Mesenchymal stem cell (in vitro differentiated cells and primary cell): ENCODE results near the gene CPXM2.

Source experiments
- DNase-seq: peaks from one replicate; pipeline ENCODE4 v3.0.0-alpha.2; 2013
- H2AFZ ChIP-seq: one replicate; pipeline ENCODE4 v1.6.1; 2013; ENCODE audit warnings: low read depth, mild to moderate bottlenecking, control low read depth, inconsistent platforms, low read length, moderate library complexity
- H2AK5ac ChIP-seq: 2 replicates; pipeline ENCODE4 v1.6.1; 2013; ENCODE audit warnings: low read length, moderate library complexity, mild to moderate bottlenecking, inconsistent platforms; ENCODE audit not compliant: severe bottlenecking
- H2BK120ac ChIP-seq: one replicate; pipeline ENCODE4 v1.6.1; 2013; ENCODE audit warnings: low read depth, mild to moderate bottlenecking, inconsistent platforms, low read length, moderate library complexity
- H2BK12ac ChIP-seq, 2 experiments: one replicate each; pipeline ENCODE4 v1.6.1; 2013; ENCODE audit warnings: inconsistent platforms in 2 of 2, low read length in 2 of 2, mild to moderate bottlenecking in 2 of 2, moderate library complexity in 2 of 2, control low read depth in 1 of 2
- H2BK15ac ChIP-seq: one replicate; pipeline ENCODE4 v1.6.1; 2013; ENCODE audit warnings: mild to moderate bottlenecking, low read depth, inconsistent platforms; ENCODE audit not compliant: poor library complexity, severe bottlenecking
- H2BK5ac ChIP-seq: 2 replicates; pipeline ENCODE4 v1.6.1; 2013; ENCODE audit warnings: low read depth, mild to moderate bottlenecking, low read length, control low read depth, inconsistent platforms; ENCODE audit not compliant: poor library complexity, severe bottlenecking
- H3K14ac ChIP-seq, 2 experiments: one replicate each; pipeline ENCODE4 v1.6.1; 2013; ENCODE audit warnings: inconsistent platforms in 2 of 2, low read length in 2 of 2, control low read depth in 1 of 2, mild to moderate bottlenecking in 1 of 2, moderate library complexity in 1 of 2
- H3K18ac ChIP-seq, 2 experiments: one replicate each; pipeline ENCODE4 v1.6.1; 2013; ENCODE audit warnings: inconsistent platforms in 2 of 2, low read length in 2 of 2, control low read depth in 1 of 2, low read depth in 1 of 2, mild to moderate bottlenecking in 1 of 2
- H3K23ac ChIP-seq, 2 experiments: one replicate each; pipeline ENCODE4 v1.6.1; 2013; ENCODE audit warnings: inconsistent platforms in 2 of 2, low read length in 2 of 2, mild to moderate bottlenecking in 2 of 2, moderate library complexity in 2 of 2, control low read depth in 1 of 2
- H3K27ac ChIP-seq: 2 replicates; pipeline ENCODE4 v1.5.1; 2013; ENCODE audit warnings: mild to moderate bottlenecking, moderate library complexity, low read length, control low read depth, inconsistent platforms; ENCODE audit not compliant: poor library complexity, severe bottlenecking
- H3K27me3 ChIP-seq, 2 experiments: 2 replicates each; pipeline versions ENCODE4 v1.6.1 to v1.7.0; 2013; ENCODE audit warnings: low read length in 2 of 2, mild to moderate bottlenecking in 2 of 2, moderate library complexity in 2 of 2, control low read depth in 1 of 2, inconsistent platforms in 1 of 2; ENCODE audit not compliant: control insufficient read depth in 1 of 2, insufficient read depth in 1 of 2
- H3K36me3 ChIP-seq, 2 experiments: 2 replicates each; pipeline versions ENCODE4 v1.6.1 to v1.7.0; 2013; ENCODE audit warnings: low read length in 2 of 2, control low read depth in 1 of 2, inconsistent platforms in 1 of 2, low read depth in 1 of 2, mild to moderate bottlenecking in 1 of 2; ENCODE audit not compliant: insufficient read depth in 2 of 2, control insufficient read depth in 1 of 2
- H3K4ac ChIP-seq, 2 experiments: one replicate each; pipeline ENCODE4 v1.6.1; 2013; ENCODE audit warnings: inconsistent platforms in 2 of 2, low read length in 2 of 2, mild to moderate bottlenecking in 2 of 2, moderate library complexity in 2 of 2, control low read depth in 1 of 2, low read depth in 1 of 2
- H3K4me1 ChIP-seq: 2 replicates; pipeline ENCODE4 v1.6.1; 2013; ENCODE audit warnings: low read depth, low read length, control low read depth; ENCODE audit not compliant: control insufficient read depth, insufficient read depth
- H3K4me2 ChIP-seq: 2 replicates; pipeline ENCODE4 v1.6.1; 2013; ENCODE audit warnings: low read length, mild to moderate bottlenecking, inconsistent platforms; ENCODE audit not compliant: poor library complexity, severe bottlenecking
- H3K4me3 ChIP-seq, 2 experiments: 2 replicates each; pipeline versions ENCODE4 v1.5.1 to v1.7.0; 2013; ENCODE audit warnings: low read length in 2 of 2, mild to moderate bottlenecking in 2 of 2, control low read depth in 1 of 2, low read depth in 1 of 2; ENCODE audit not compliant: insufficient read depth in 1 of 2
- H3K79me1 ChIP-seq: replicated peaks from 2 replicates; pipeline ENCODE4 v1.6.1; 2013; ENCODE audit warnings: mild to moderate bottlenecking, control low read depth, low read length, inconsistent platforms; ENCODE audit not compliant: poor library complexity, severe bottlenecking
- H3K9ac ChIP-seq: 2 replicates; pipeline ENCODE4 v1.7.0; 2013; ENCODE audit warnings: mild to moderate bottlenecking, low read length, moderate library complexity
- H3K9me3 ChIP-seq: 2 replicates; pipeline ENCODE4 v1.7.0; 2013; ENCODE audit warnings: mild to moderate bottlenecking, low read length; ENCODE audit not compliant: control insufficient read depth
- H4K8ac ChIP-seq: one replicate; pipeline ENCODE4 v1.6.1; 2013; ENCODE audit warnings: inconsistent platforms, mild to moderate bottlenecking, low read length, moderate library complexity
- H4K91ac ChIP-seq: one replicate; pipeline ENCODE4 v1.6.1; 2013; ENCODE audit warnings: mild to moderate bottlenecking, low read length, inconsistent platforms
- WGBS: methylation state at CpG from one replicate; pipeline ENCODE4 v1.1.7; 2013; ENCODE audit warnings: mixed read lengths; 5-methylcytosine and 5-hydroxymethylcytosine counted together

Gene CPXM2

GRCh38 chr10:123761038-123761428 is 130.6 kb downstream of the CPXM2 start:
- Histone ChIP-seq H2BK15ac (no peak overlapping the region), H2BK12ac (no peak overlapping the region), H3K27ac (no peak overlapping the region), H3K23ac (no peak overlapping the region), H3K4ac (no peak overlapping the region), H3K36me3 (peaks cover 0 to 24% of the 10 kb centered on the region in 2 experiments), H3K27me3 (no peaks in the 10 kb centered on the region), H4K8ac (no peak overlapping the region), H3K4me3 (no peak overlapping the region), H3K79me1 (no peaks in the 10 kb centered on the region), H2BK120ac (no peak overlapping the region), H2AK5ac (no peak overlapping the region), H3K14ac (no peak overlapping the region), H2BK5ac (no peak overlapping the region), H3K9me3 (no peaks in the 10 kb centered on the region), H3K4me1 (no peaks in the 10 kb centered on the region), H4K91ac (no peak overlapping the region), H2AFZ (no peak overlapping the region), H3K4me2 (no peak overlapping the region), H3K18ac (no peak overlapping the region), H3K9ac (no peak overlapping the region)
- 89% methylated on average over 10 of the region's 10 CpGs for WGBS
- DNase-seq: no peak

GRCh38 chr10:123760356-123761037 is 131.1 kb downstream of the CPXM2 start:
- no peak overlapping the region for H3K27ac ChIP-seq
- H3K9me3 ChIP-seq: no peaks in the 10 kb centered on the region
- no peak overlapping the region for H3K4me2 ChIP-seq
- H2AK5ac ChIP-seq: no peak overlapping the region
- H3K18ac ChIP-seq: no peak overlapping the region
- no peak overlapping the region for H3K4ac ChIP-seq
- peaks cover 0 to 24% of the 10 kb centered on the region in 2 experiments for H3K36me3 ChIP-seq
- 67% methylated on average over 7 of the region's 10 CpGs for whole genome bisulfite sequencing
- no peak overlapping the region for H2BK5ac ChIP-seq
- H3K79me1 ChIP-seq: no peaks in the 10 kb centered on the region
- no peak overlapping the region for H2BK120ac ChIP-seq
- DNase-seq: no peak
- H3K4me3 ChIP-seq: no peak overlapping the region
- H3K27me3 ChIP-seq: no peaks in the 10 kb centered on the region
- H2AFZ ChIP-seq: no peak overlapping the region
- H3K23ac ChIP-seq: no peak overlapping the region
- H3K14ac ChIP-seq: no peak overlapping the region
- no peak overlapping the region for H3K9ac ChIP-seq
- no peak overlapping the region for H4K91ac ChIP-seq
- H3K4me1 ChIP-seq: no peaks in the 10 kb centered on the region
- H2BK15ac ChIP-seq: no peak overlapping the region
- H4K8ac ChIP-seq: no peak overlapping the region
- no peak overlapping the region for H2BK12ac ChIP-seq

GRCh38 chr10:123759501-123760031 is 132.0 kb downstream of the CPXM2 start:
- Histone ChIP-seq H2BK5ac (no peak overlapping the region), H3K4me1 (no peaks in the 10 kb centered on the region), H4K91ac (no peak overlapping the region), H2BK120ac (no peak overlapping the region), H3K27me3 (no peaks in the 10 kb centered on the region), H2AK5ac (no peak overlapping the region), H3K79me1 (no peaks in the 10 kb centered on the region), H3K9ac (no peak overlapping the region), H2BK15ac (no peak overlapping the region), H3K4ac (no peak overlapping the region), H3K9me3 (no peaks in the 10 kb centered on the region), H2BK12ac (no peak overlapping the region), H3K18ac (no peak overlapping the region), H3K23ac (no peak overlapping the region), H4K8ac (no peak overlapping the region), H3K27ac (no peak overlapping the region), H3K4me2 (no peak overlapping the region), H3K14ac (no peak overlapping the region), H3K36me3 (peaks cover 0 to 29% of the 10 kb centered on the region in 2 experiments), H2AFZ (no peak overlapping the region), H3K4me3 (no peak overlapping the region)
- no peak for DNase-seq
- 58% methylated on average over 8 of the region's 8 CpGs for WGBS

GRCh38 chr10:123759041-123759440 is 132.6 kb downstream of the CPXM2 start:
- Histone ChIP-seq H3K27me3 (no peaks in the 10 kb centered on the region), H2AK5ac (no peak overlapping the region), H3K14ac (no peak overlapping the region), H3K4me3 (no peak overlapping the region), H2BK120ac (no peak overlapping the region), H4K8ac (no peak overlapping the region), H2AFZ (no peak overlapping the region), H2BK12ac (no peak overlapping the region), H3K4ac (no peak overlapping the region), H4K91ac (no peak overlapping the region), H3K36me3 (peaks cover 0 to 33% of the 10 kb centered on the region in 2 experiments), H2BK5ac (no peak overlapping the region), H3K4me2 (no peak overlapping the region), H3K18ac (no peak overlapping the region), H3K27ac (no peak overlapping the region), H3K4me1 (no peaks in the 10 kb centered on the region), H3K79me1 (no peaks in the 10 kb centered on the region), H2BK15ac (no peak overlapping the region), H3K9ac (no peak overlapping the region), H3K9me3 (no peaks in the 10 kb centered on the region), H3K23ac (no peak overlapping the region)
- no peak for DNase-seq
- 85% methylated on average over 7 of the region's 7 CpGs for WGBS
